H1 (cell line): ENCODE measurements around the gene CARD14. TPM values are rescaled to one million over a fixed set of nuclear protein-coding genes. Genes with fewer than 3 reads are reported as not detected.

Experiments
- CTCF ChIA-PET: fragments of 300-600 bp; sonication (Branson Sonifier 250); formaldehyde crosslinking; loops from one replicate; lab custom pipeline; 2021; ENCODE audit not compliant: partially characterized antibody; lab: Charles Lee
- POLR2A ChIA-PET: fragments of 300-600 bp; sonication (Branson Sonifier 250); formaldehyde crosslinking; loops from one replicate; lab custom pipeline; 2021; ENCODE audit warnings: inconsistent platforms; ENCODE audit not compliant: partially characterized antibody; lab: Charles Lee
- DNase-seq, 2 experiments: peaks; one replicate each; pipeline versions ENCODE4 v3.0.0 to v3.0.0-alpha.2; 2010 to 2022; ENCODE audit warnings: low spot score in 2 of 2, low read depth in 1 of 2, mixed read lengths in 1 of 2
- FAIRE-seq: peaks from 2 replicates; lab custom pipeline; 2011; peaks lifted over from hg19 to GRCh38; lab: Jason Lieb, UNC
- H2AFZ ChIP-seq: 2 replicates; pipeline ENCODE4 v1.8.1; 2012; ENCODE audit warnings: low read length, inconsistent platforms
- H2AK5ac ChIP-seq: 2 replicates; pipeline ENCODE4 v1.6.1; 2013; ENCODE audit warnings: low read depth, low read length
- H2BK120ac ChIP-seq: replicated peaks from 2 replicates; pipeline ENCODE3; 2013; ENCODE audit warnings: low read depth, low read length, inconsistent platforms
- H2BK12ac ChIP-seq: 2 replicates; pipeline ENCODE4 v1.6.1; 2013; ENCODE audit warnings: low read depth, low read length
- H2BK15ac ChIP-seq: 2 replicates; pipeline ENCODE4 v1.6.1; 2013; ENCODE audit warnings: low read length
- H2BK20ac ChIP-seq: 2 replicates; pipeline ENCODE4 v1.6.1; 2013; ENCODE audit warnings: low read length
- H2BK5ac ChIP-seq: 2 replicates; pipeline ENCODE4 v1.6.1; 2013; ENCODE audit warnings: low read depth, low read length
- H3K14ac ChIP-seq: 2 replicates; pipeline ENCODE4 v1.6.1; 2013; ENCODE audit warnings: inconsistent platforms; ENCODE audit not compliant: insufficient read length
- H3K18ac ChIP-seq: 2 replicates; pipeline ENCODE4 v1.6.1; 2013; ENCODE audit warnings: low read length; ENCODE audit errors: extremely low read depth
- H3K23ac ChIP-seq: 2 replicates; pipeline ENCODE4 v1.6.1; 2013; ENCODE audit warnings: inconsistent platforms; ENCODE audit not compliant: insufficient read length
- H3K23me2 ChIP-seq: 2 replicates; pipeline ENCODE4 v1.6.1; 2013; ENCODE audit warnings: low read depth, low read length
- H3K27ac ChIP-seq: 2 replicates; pipeline ENCODE4 v1.6.1; 2011; ENCODE audit warnings: low read depth, low read length, inconsistent platforms
- H3K27me3 ChIP-seq, 4 experiments: replicated peaks in 1 of 4; 1 replicate in 1 of 4; 2 replicates in 3 of 4; pipeline versions ENCODE4 v1.6.1 to v1.8.1; 2011 to 2013; ENCODE audit warnings: low read length in 3 of 4, mild to moderate bottlenecking in 3 of 4, inconsistent platforms in 2 of 4, mixed read lengths in 2 of 4, moderate library complexity in 1 of 4; ENCODE audit not compliant: control insufficient read depth in 3 of 4, insufficient read depth in 3 of 4; ENCODE audit errors: extremely low read depth in 1 of 4
- H3K36me3 ChIP-seq, 4 experiments: 2 replicates each; pipeline versions ENCODE4 v1.6.1 to v1.8.1; 2011 to 2013; ENCODE audit warnings: mild to moderate bottlenecking in 4 of 4, low read length in 3 of 4, moderate library complexity in 2 of 4, control low read depth in 1 of 4, inconsistent platforms in 1 of 4; ENCODE audit not compliant: insufficient read depth in 4 of 4, control insufficient read depth in 2 of 4
- H3K4ac ChIP-seq: replicated peaks from 2 replicates; pipeline ENCODE3; 2013; ENCODE audit warnings: low read length, low read depth, mixed read lengths, inconsistent platforms; ENCODE audit not compliant: insufficient read length
- H3K4me1 ChIP-seq, 4 experiments: replicated peaks in 1 of 4; 1 replicate in 1 of 4; 2 replicates in 3 of 4; pipeline versions ENCODE4 v1.6.1 to v1.8.1; 2011 to 2013; ENCODE audit warnings: low read length in 3 of 4, inconsistent platforms in 2 of 4, mixed read lengths in 1 of 4; ENCODE audit not compliant: insufficient read depth in 4 of 4, control insufficient read depth in 3 of 4
- H3K4me2 ChIP-seq, 2 experiments: 2 replicates each; pipeline versions ENCODE4 v1.6.1 to v1.8.1; 2011 to 2013; ENCODE audit warnings: low read depth in 2 of 2, low read length in 2 of 2, control low read depth in 1 of 2, inconsistent platforms in 1 of 2, mild to moderate bottlenecking in 1 of 2; ENCODE audit not compliant: insufficient read depth in 1 of 2
- H3K4me3 ChIP-seq, 4 experiments: fragments of 200-600, 300-600 bp in 1 of 4; sonication (generic), shearing (Covaris generic), sonication (Bioruptor Twin) in 1 of 4; 2 replicates each; pipeline versions ENCODE4 v1.5.1 to v1.8.1; 2011 to 2016; ENCODE audit warnings: low read length in 4 of 4, low read depth in 3 of 4, control low read depth in 2 of 4, inconsistent platforms in 2 of 4, mild to moderate bottlenecking in 2 of 4, mixed read lengths in 1 of 4, moderate library complexity in 1 of 4; ENCODE audit not compliant: insufficient read depth in 2 of 4; ENCODE audit errors: extremely low read depth in 1 of 4
- H3K56ac ChIP-seq: replicated peaks from 2 replicates; pipeline ENCODE3; 2013; ENCODE audit warnings: low read depth, mild to moderate bottlenecking, mixed read lengths, low read length, inconsistent platforms; ENCODE audit not compliant: insufficient read length
- H3K79me1 ChIP-seq: 2 replicates; pipeline ENCODE4 v1.6.1; 2013; ENCODE audit warnings: low read depth, low read length, control low read depth
- H3K79me2 ChIP-seq, 2 experiments: 2 replicates each; pipeline versions ENCODE4 v1.6.1 to v1.8.1; 2012 to 2013; ENCODE audit warnings: low read length in 2 of 2, mild to moderate bottlenecking in 2 of 2, inconsistent platforms in 1 of 2; ENCODE audit not compliant: insufficient read depth in 2 of 2, control insufficient read depth in 1 of 2
- H3K9ac ChIP-seq, 4 experiments: replicated peaks in 1 of 4; 1 replicate in 1 of 4; 2 replicates in 3 of 4; pipeline versions ENCODE4 v1.6.1 to v1.8.1; 2011 to 2013; ENCODE audit warnings: low read depth in 3 of 4, low read length in 3 of 4, control low read depth in 2 of 4, mild to moderate bottlenecking in 2 of 4, moderate library complexity in 2 of 4, inconsistent platforms in 1 of 4; ENCODE audit errors: extremely low read depth in 1 of 4
- H3K9me3 ChIP-seq, 2 experiments: 2 replicates each; pipeline versions ENCODE4 v1.6.1 to v1.8.1; 2012 to 2013; ENCODE audit warnings: mild to moderate bottlenecking in 2 of 2, moderate library complexity in 2 of 2, control low read depth in 1 of 2, inconsistent platforms in 1 of 2, low read depth in 1 of 2, low read length in 1 of 2, mixed read lengths in 1 of 2; ENCODE audit not compliant: insufficient read depth in 2 of 2
- H4K20me1 ChIP-seq, 2 experiments: replicated peaks in 1 of 2; 2 replicates each; pipeline versions ENCODE3 to v1.8.1; 2011 to 2013; ENCODE audit warnings: inconsistent platforms in 2 of 2, low read length in 2 of 2, mild to moderate bottlenecking in 1 of 2; ENCODE audit not compliant: insufficient read depth in 2 of 2, control insufficient read depth in 1 of 2
- H4K5ac ChIP-seq: 2 replicates; pipeline ENCODE4 v1.6.1; 2013; ENCODE audit warnings: low read length, low read depth, mixed read lengths, inconsistent platforms; ENCODE audit not compliant: insufficient read length
- H4K8ac ChIP-seq: 2 replicates; pipeline ENCODE4 v1.8.0; 2013; ENCODE audit warnings: mild to moderate bottlenecking, moderate library complexity, low read length, inconsistent platforms; ENCODE audit not compliant: insufficient read depth; ENCODE audit errors: extremely low read depth
- H4K91ac ChIP-seq: replicated peaks from 2 replicates; pipeline ENCODE3; 2013; ENCODE audit warnings: low read length, mixed read lengths, inconsistent platforms; ENCODE audit not compliant: insufficient read length
- ATF2 ChIP-seq: IDR thresholded peaks from 2 replicates; pipeline ENCODE4 v1.6.1; 2012; ENCODE audit warnings: low read length, inconsistent platforms
- FOSL1 ChIP-seq: IDR thresholded peaks from 2 replicates; pipeline ENCODE4 v1.6.1; 2011; ENCODE audit warnings: mild to moderate bottlenecking, low read depth, low read length, moderate library complexity; ENCODE audit not compliant: insufficient read depth
- RBBP5 ChIP-seq: IDR thresholded peaks from 2 replicates; pipeline ENCODE4 v1.7.1; 2012; ENCODE audit warnings: low read depth, mild to moderate bottlenecking, inconsistent platforms, low read length, moderate library complexity, borderline replicate concordance
- WGBS, 2 experiments: shearing (Covaris generic) in 1 of 2; methylation state at CpG; one replicate each; pipeline versions ENCODE4 v1.1.6 to v1.1.7; 2013 to 2015; ENCODE audit warnings: low lambda C conversion rate in 2 of 2, mixed read lengths in 2 of 2, inconsistent platforms in 1 of 2, low coverage in 1 of 2, missing lambda C conversion rate in 1 of 2; ENCODE audit not compliant: insufficient replicate concordance in 2 of 2, insufficient coverage in 1 of 2, insufficient read length in 1 of 2; ENCODE audit errors: extremely low coverage in 1 of 2, missing lambda C conversion rate in 1 of 2; 5-methylcytosine and 5-hydroxymethylcytosine counted together
- polyA plus RNA-seq, 7 experiments: library from polyadenylated mRNA; depleted of rRNA in 3 of 7; stranded (reverse) in 5 of 7; unstranded in 2 of 7; fragments of >200 nt in 5 of 7; fragments of 200-250 nt in 2 of 7; gene quantifications; 1 replicate in 5 of 7; 2 replicates in 1 of 7; 4 replicates in 1 of 7; pipeline versions ENCODE4 v1.2.1 to v1.2.3, GENCODE V29; 2011 to 2013; ENCODE audit warnings: missing spikeins in 2 of 7, mixed read lengths in 2 of 7
- total RNA-seq: library from RNA; stranded (reverse); fragmentation: NEBNext Ultra II Directional; extraction: Animal tissue kit (Norgen Biotek cat#: 25700); gene quantifications from 2 replicates; pipeline ENCODE4 v1.2.1, GENCODE V29; 2021

The CARD14 gene
- total and polyA plus RNA-seq, 2 of the 8 experiments (the other 6 are each of a cell fraction or from before 2014, with no cell fraction given) = 0.08 TPM; not detected in 1

DNA sequence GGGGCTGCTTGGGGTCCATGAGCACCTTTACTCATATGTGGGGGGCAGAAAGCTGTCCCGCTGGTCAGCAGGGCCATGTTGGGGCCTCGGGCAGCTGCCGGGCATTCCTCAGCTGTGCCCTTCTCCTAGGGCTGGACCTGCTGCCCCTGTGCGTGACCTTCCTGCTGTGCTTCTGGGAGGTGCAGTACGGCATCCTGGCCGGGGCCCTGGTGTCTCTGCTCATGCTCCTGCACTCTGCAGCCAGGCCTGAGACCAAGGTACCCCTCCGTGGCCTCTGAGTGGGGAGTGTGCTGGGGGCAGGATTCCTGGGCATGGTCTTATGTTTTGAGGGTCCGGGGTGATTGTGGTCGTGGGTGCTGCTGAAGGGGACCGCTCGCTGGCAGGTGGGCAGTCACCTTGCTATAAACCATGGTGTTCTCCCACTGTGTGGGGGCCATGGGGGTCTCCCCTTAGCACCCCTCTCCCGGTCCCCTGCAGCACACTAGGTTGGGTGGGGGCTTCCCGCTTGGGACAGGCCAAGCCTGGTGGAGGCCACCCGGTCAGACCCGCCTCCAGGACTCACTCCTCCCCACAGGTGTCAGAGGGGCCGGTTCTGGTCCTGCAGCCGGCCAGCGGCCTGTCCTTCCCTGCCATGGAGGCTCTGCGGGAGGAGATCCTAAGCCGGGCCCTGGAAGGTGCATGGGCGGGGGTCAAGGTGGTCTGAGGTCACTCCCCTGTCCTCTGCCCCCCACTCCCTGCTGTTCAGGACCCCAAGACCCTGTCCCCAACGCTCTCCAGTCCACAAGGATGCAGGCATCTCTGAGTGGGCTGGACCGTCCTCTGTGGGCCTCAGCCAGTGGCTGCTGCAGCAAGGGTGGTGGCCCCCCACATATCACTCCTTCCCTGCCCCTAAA is 78.4 kb downstream of the CARD14 start:
- no peak overlapping the region for H3K4me2 ChIP-seq
- no peaks in the 10 kb centered on the region for H3K79me1 ChIP-seq
- H4K5ac ChIP-seq = no peak overlapping the region
- H3K27me3 ChIP-seq = no peaks in the 10 kb centered on the region
- no peak overlapping the region for H3K9ac ChIP-seq
- H3K14ac ChIP-seq = no peak overlapping the region
- FAIRE-seq (no peak), DNase-seq (no peak)
- CTCF ChIA-PET = interaction anchor here (1.0 to 2.4 kb wide), 3 partner anchors 18 to 52 kb away, joined by 3 to 10 read pairs (median 6); no protein-coding TSS in a partner anchor
- H2BK15ac ChIP-seq = no peak overlapping the region
- H3K79me2 ChIP-seq = no peaks in the 10 kb centered on the region
- no peak overlapping the region for H2BK120ac ChIP-seq
- H3K9me3 ChIP-seq = no peaks in the 10 kb centered on the region; a peak in 1 of 4 replicates
- no peak overlapping the region for H3K27ac ChIP-seq
- peak overlapping the region; percentile 60; the same call in 1 of the 2 replicates for H2BK5ac ChIP-seq
- H2BK12ac ChIP-seq = no peak overlapping the region
- peaks cover 0 to 8% (median 3%) of the 10 kb centered on the region in 4 experiments; a peak in 3 of 8 replicates for H3K36me3 ChIP-seq
- POLR2A ChIA-PET = interaction anchor here (1.6 kb wide), 1 partner anchor 22 kb away, joined by 5 read pairs; no protein-coding TSS in a partner anchor
- WGBS, 2 experiments = 94% methylated on average over 21 of the region's 23 CpGs; no CpG with 5 or more reads in 1 of the 2 experiments
- H3K56ac ChIP-seq = no peak overlapping the region
- no peak overlapping the region for H3K18ac ChIP-seq
- H2AFZ ChIP-seq = no peak overlapping the region
- H2BK20ac ChIP-seq = no peak overlapping the region
- no peak overlapping the region for H2AK5ac ChIP-seq
- TF ChIP-seq ATF2 (no peak), FOSL1 (no peak), RBBP5 (no peak)
- H3K4me1 ChIP-seq = peaks cover 0 to 5% (median 0%) of the 10 kb centered on the region in 4 experiments; a peak in 1 of 7 replicates
- 0 out of 2 replicates have a peak overlapping the region, but pooled peaks have one; percentile 38 for H4K8ac ChIP-seq
- no peak overlapping the region for H3K4ac ChIP-seq
- no peak overlapping the region for H3K4me3 ChIP-seq
- no peaks in the 10 kb centered on the region for H3K23me2 ChIP-seq
- peaks cover 0 to 4% of the 10 kb centered on the region in 2 experiments for H4K20me1 ChIP-seq
- no peak overlapping the region for H4K91ac ChIP-seq
- no peak overlapping the region for H3K23ac ChIP-seq
